GM18861 (cell line): ENCODE data around the gene ABCG1.

Source experiments
- ATAC-seq: cut with Tn5 transposase; IDR thresholded peaks from one replicate; pipeline ENCODE4 v1.9.1; 2021; ENCODE audit not compliant: unreplicated experiment

The ABCG1 gene

GRCh38 chr21:42317826-42318746 is 99.1 kb downstream of the ABCG1 start:
- no peak for ATAC-seq

GRCh38 chr21:42319376-42319775 is 100.4 kb downstream of the ABCG1 start:
- no peak for ATAC-seq

GRCh38 chr21:42319851-42320572 is 101.1 kb downstream of the ABCG1 start:
- no peak for ATAC-seq

GRCh38 chr21:42320791-42321190 is 101.9 kb downstream of the ABCG1 start:
- ATAC-seq: no peak

- no peak for ATAC-seq
Measured at GRCh38 chr21:42321231-42321630, 102.3 kb downstream of the ABCG1 start.

- ATAC-seq: no peak
Measured at GRCh38 chr21:42321845-42322244, 102.9 kb downstream of the ABCG1 start.

- no peak for ATAC-seq
Measured at GRCh38 chr21:42324896-42325295, 106.0 kb downstream of the ABCG1 start.

GRCh38 chr21:42330380-42331371 is 111.7 kb downstream of the ABCG1 start:
- ATAC-seq: no peak

- no peak for ATAC-seq
Measured at GRCh38 chr21:42331660-42332059, 112.7 kb downstream of the ABCG1 start.

- ATAC-seq: no peak
Measured at GRCh38 chr21:42332557-42333317, 113.8 kb downstream of the ABCG1 start.

GRCh38 chr21:42336054-42336453 is 117.1 kb downstream of the ABCG1 start:
- no peak for ATAC-seq

GRCh38 chr21:42337276-42337675 is 118.3 kb downstream of the ABCG1 start:
- no peak for ATAC-seq

GRCh38 chr21:42337830-42338728 is 119.1 kb downstream of the ABCG1 start:
- no peak for ATAC-seq

- ATAC-seq: no peak
Measured at GRCh38 chr21:42338729-42339715, 120.1 kb downstream of the ABCG1 start.

GRCh38 chr21:42340187-42341050 is 121.5 kb downstream of the ABCG1 start:
- ATAC-seq: no peak

- ATAC-seq: no peak
Measured at GRCh38 chr21:42341776-42342542, 123.0 kb downstream of the ABCG1 start.
